H1 (cell line): ENCODE results near the gene CEP120. TPM values are rescaled to one million over a fixed set of nuclear protein-coding genes. Genes with fewer than 3 reads are reported as not detected.

Experiments
- CTCF ChIA-PET: fragments of 300-600 bp; sonication (Branson Sonifier 250); formaldehyde crosslinking; loops from one replicate; lab custom pipeline; 2021; ENCODE audit not compliant: partially characterized antibody; lab: Charles Lee
- POLR2A ChIA-PET: fragments of 300-600 bp; sonication (Branson Sonifier 250); formaldehyde crosslinking; loops from one replicate; lab custom pipeline; 2021; ENCODE audit warnings: inconsistent platforms; ENCODE audit not compliant: partially characterized antibody; lab: Charles Lee
- DNase-seq, 2 experiments: peaks; one replicate each; pipeline versions ENCODE4 v3.0.0 to v3.0.0-alpha.2; 2010 to 2022; ENCODE audit warnings: low spot score in 2 of 2, low read depth in 1 of 2, mixed read lengths in 1 of 2
- FAIRE-seq: peaks from 2 replicates; lab custom pipeline; 2011; peaks lifted over from hg19 to GRCh38; lab: Jason Lieb, UNC
- H2AFZ ChIP-seq: 2 replicates; pipeline ENCODE4 v1.8.1; 2012; ENCODE audit warnings: low read length, inconsistent platforms
- H2AK5ac ChIP-seq: 2 replicates; pipeline ENCODE4 v1.6.1; 2013; ENCODE audit warnings: low read depth, low read length
- H2BK120ac ChIP-seq: replicated peaks from 2 replicates; pipeline ENCODE3; 2013; ENCODE audit warnings: low read depth, low read length, inconsistent platforms
- H2BK12ac ChIP-seq: 2 replicates; pipeline ENCODE4 v1.6.1; 2013; ENCODE audit warnings: low read depth, low read length
- H2BK15ac ChIP-seq: 2 replicates; pipeline ENCODE4 v1.6.1; 2013; ENCODE audit warnings: low read length
- H2BK20ac ChIP-seq: 2 replicates; pipeline ENCODE4 v1.6.1; 2013; ENCODE audit warnings: low read length
- H2BK5ac ChIP-seq: 2 replicates; pipeline ENCODE4 v1.6.1; 2013; ENCODE audit warnings: low read depth, low read length
- H3K14ac ChIP-seq: 2 replicates; pipeline ENCODE4 v1.6.1; 2013; ENCODE audit warnings: inconsistent platforms; ENCODE audit not compliant: insufficient read length
- H3K18ac ChIP-seq: 2 replicates; pipeline ENCODE4 v1.6.1; 2013; ENCODE audit warnings: low read length; ENCODE audit errors: extremely low read depth
- H3K23ac ChIP-seq: 2 replicates; pipeline ENCODE4 v1.6.1; 2013; ENCODE audit warnings: inconsistent platforms; ENCODE audit not compliant: insufficient read length
- H3K23me2 ChIP-seq: 2 replicates; pipeline ENCODE4 v1.6.1; 2013; ENCODE audit warnings: low read depth, low read length
- H3K27ac ChIP-seq: 2 replicates; pipeline ENCODE4 v1.6.1; 2011; ENCODE audit warnings: low read depth, low read length, inconsistent platforms
- H3K27me3 ChIP-seq, 4 experiments: replicated peaks in 1 of 4; 1 replicate in 1 of 4; 2 replicates in 3 of 4; pipeline versions ENCODE4 v1.6.1 to v1.8.1; 2011 to 2013; ENCODE audit warnings: low read length in 3 of 4, mild to moderate bottlenecking in 3 of 4, inconsistent platforms in 2 of 4, mixed read lengths in 2 of 4, moderate library complexity in 1 of 4; ENCODE audit not compliant: control insufficient read depth in 3 of 4, insufficient read depth in 3 of 4; ENCODE audit errors: extremely low read depth in 1 of 4
- H3K36me3 ChIP-seq, 4 experiments: 2 replicates each; pipeline versions ENCODE4 v1.6.1 to v1.8.1; 2011 to 2013; ENCODE audit warnings: mild to moderate bottlenecking in 4 of 4, low read length in 3 of 4, moderate library complexity in 2 of 4, control low read depth in 1 of 4, inconsistent platforms in 1 of 4; ENCODE audit not compliant: insufficient read depth in 4 of 4, control insufficient read depth in 2 of 4
- H3K4ac ChIP-seq: replicated peaks from 2 replicates; pipeline ENCODE3; 2013; ENCODE audit warnings: low read length, low read depth, mixed read lengths, inconsistent platforms; ENCODE audit not compliant: insufficient read length
- H3K4me1 ChIP-seq, 4 experiments: replicated peaks in 1 of 4; 1 replicate in 1 of 4; 2 replicates in 3 of 4; pipeline versions ENCODE4 v1.6.1 to v1.8.1; 2011 to 2013; ENCODE audit warnings: low read length in 3 of 4, inconsistent platforms in 2 of 4, mixed read lengths in 1 of 4; ENCODE audit not compliant: insufficient read depth in 4 of 4, control insufficient read depth in 3 of 4
- H3K4me2 ChIP-seq, 2 experiments: 2 replicates each; pipeline versions ENCODE4 v1.6.1 to v1.8.1; 2011 to 2013; ENCODE audit warnings: low read depth in 2 of 2, low read length in 2 of 2, control low read depth in 1 of 2, inconsistent platforms in 1 of 2, mild to moderate bottlenecking in 1 of 2; ENCODE audit not compliant: insufficient read depth in 1 of 2
- H3K4me3 ChIP-seq, 4 experiments: fragments of 200-600, 300-600 bp in 1 of 4; sonication (generic), shearing (Covaris generic), sonication (Bioruptor Twin) in 1 of 4; 2 replicates each; pipeline versions ENCODE4 v1.5.1 to v1.8.1; 2011 to 2016; ENCODE audit warnings: low read length in 4 of 4, low read depth in 3 of 4, control low read depth in 2 of 4, inconsistent platforms in 2 of 4, mild to moderate bottlenecking in 2 of 4, mixed read lengths in 1 of 4, moderate library complexity in 1 of 4; ENCODE audit not compliant: insufficient read depth in 2 of 4; ENCODE audit errors: extremely low read depth in 1 of 4
- H3K56ac ChIP-seq: replicated peaks from 2 replicates; pipeline ENCODE3; 2013; ENCODE audit warnings: low read depth, mild to moderate bottlenecking, mixed read lengths, low read length, inconsistent platforms; ENCODE audit not compliant: insufficient read length
- H3K79me1 ChIP-seq: 2 replicates; pipeline ENCODE4 v1.6.1; 2013; ENCODE audit warnings: low read depth, low read length, control low read depth
- H3K79me2 ChIP-seq, 2 experiments: 2 replicates each; pipeline versions ENCODE4 v1.6.1 to v1.8.1; 2012 to 2013; ENCODE audit warnings: low read length in 2 of 2, mild to moderate bottlenecking in 2 of 2, inconsistent platforms in 1 of 2; ENCODE audit not compliant: insufficient read depth in 2 of 2, control insufficient read depth in 1 of 2
- H3K9ac ChIP-seq, 4 experiments: replicated peaks in 1 of 4; 1 replicate in 1 of 4; 2 replicates in 3 of 4; pipeline versions ENCODE4 v1.6.1 to v1.8.1; 2011 to 2013; ENCODE audit warnings: low read depth in 3 of 4, low read length in 3 of 4, control low read depth in 2 of 4, mild to moderate bottlenecking in 2 of 4, moderate library complexity in 2 of 4, inconsistent platforms in 1 of 4; ENCODE audit errors: extremely low read depth in 1 of 4
- H3K9me3 ChIP-seq, 2 experiments: 2 replicates each; pipeline versions ENCODE4 v1.6.1 to v1.8.1; 2012 to 2013; ENCODE audit warnings: mild to moderate bottlenecking in 2 of 2, moderate library complexity in 2 of 2, control low read depth in 1 of 2, inconsistent platforms in 1 of 2, low read depth in 1 of 2, low read length in 1 of 2, mixed read lengths in 1 of 2; ENCODE audit not compliant: insufficient read depth in 2 of 2
- H4K20me1 ChIP-seq, 2 experiments: replicated peaks in 1 of 2; 2 replicates each; pipeline versions ENCODE3 to v1.8.1; 2011 to 2013; ENCODE audit warnings: inconsistent platforms in 2 of 2, low read length in 2 of 2, mild to moderate bottlenecking in 1 of 2; ENCODE audit not compliant: insufficient read depth in 2 of 2, control insufficient read depth in 1 of 2
- H4K5ac ChIP-seq: 2 replicates; pipeline ENCODE4 v1.6.1; 2013; ENCODE audit warnings: low read length, low read depth, mixed read lengths, inconsistent platforms; ENCODE audit not compliant: insufficient read length
- H4K8ac ChIP-seq: 2 replicates; pipeline ENCODE4 v1.8.0; 2013; ENCODE audit warnings: mild to moderate bottlenecking, moderate library complexity, low read length, inconsistent platforms; ENCODE audit not compliant: insufficient read depth; ENCODE audit errors: extremely low read depth
- H4K91ac ChIP-seq: replicated peaks from 2 replicates; pipeline ENCODE3; 2013; ENCODE audit warnings: low read length, mixed read lengths, inconsistent platforms; ENCODE audit not compliant: insufficient read length
- ATF2 ChIP-seq: IDR thresholded peaks from 2 replicates; pipeline ENCODE4 v1.6.1; 2012; ENCODE audit warnings: low read length, inconsistent platforms
- BACH1 ChIP-seq: IDR thresholded peaks from 2 replicates; pipeline ENCODE4 v1.6.1; 2012; ENCODE audit warnings: low read length, improper control_type of control experiment
- GABPA ChIP-seq: IDR thresholded peaks from 2 replicates; pipeline ENCODE4 v1.6.1; 2011; ENCODE audit warnings: mild to moderate bottlenecking, low read length, moderate library complexity, borderline replicate concordance; ENCODE audit not compliant: insufficient read depth
- HDAC2 ChIP-seq, 2 experiments: fragments of 300-600 bp in 1 of 2; sonication (generic) in 1 of 2; IDR thresholded peaks; 2 replicates each; pipeline ENCODE4 v1.6.1; 2011 to 2012; ENCODE audit warnings: low read depth in 2 of 2, low read length in 2 of 2, mild to moderate bottlenecking in 2 of 2, moderate library complexity in 2 of 2, borderline replicate concordance in 1 of 2, inconsistent platforms in 1 of 2
- SP1 ChIP-seq: IDR thresholded peaks from 2 replicates; pipeline ENCODE4 v1.6.1; 2011; ENCODE audit warnings: low read depth, low read length
- TBP ChIP-seq: IDR thresholded peaks from 2 replicates; pipeline ENCODE4 v1.6.1; 2011; ENCODE audit warnings: low read depth, low read length, improper control_type of control experiment
- ZNF274 ChIP-seq: IDR thresholded peaks from 2 replicates; pipeline ENCODE4 v1.7.0; 2012; ENCODE audit warnings: low read length, borderline replicate concordance; ENCODE audit errors: extremely low read depth
- WGBS, 2 experiments: shearing (Covaris generic) in 1 of 2; methylation state at CpG; one replicate each; pipeline versions ENCODE4 v1.1.6 to v1.1.7; 2013 to 2015; ENCODE audit warnings: low lambda C conversion rate in 2 of 2, mixed read lengths in 2 of 2, inconsistent platforms in 1 of 2, low coverage in 1 of 2, missing lambda C conversion rate in 1 of 2; ENCODE audit not compliant: insufficient replicate concordance in 2 of 2, insufficient coverage in 1 of 2, insufficient read length in 1 of 2; ENCODE audit errors: extremely low coverage in 1 of 2, missing lambda C conversion rate in 1 of 2; 5-methylcytosine and 5-hydroxymethylcytosine counted together
- polyA plus RNA-seq, 7 experiments: library from polyadenylated mRNA; depleted of rRNA in 3 of 7; stranded (reverse) in 5 of 7; unstranded in 2 of 7; fragments of >200 nt in 5 of 7; fragments of 200-250 nt in 2 of 7; gene quantifications; 1 replicate in 5 of 7; 2 replicates in 1 of 7; 4 replicates in 1 of 7; pipeline versions ENCODE4 v1.2.1 to v1.2.3, GENCODE V29; 2011 to 2013; ENCODE audit warnings: missing spikeins in 2 of 7, mixed read lengths in 2 of 7
- total RNA-seq: library from RNA; stranded (reverse); fragmentation: NEBNext Ultra II Directional; extraction: Animal tissue kit (Norgen Biotek cat#: 25700); gene quantifications from 2 replicates; pipeline ENCODE4 v1.2.1, GENCODE V29; 2021

CEP120 gene
- total and polyA plus RNA-seq, 2 of the 8 experiments (the other 6 are each of a cell fraction or from before 2014, with no cell fraction given), result 9.3 to 17.9 TPM

- Histone ChIP-seq H3K79me1 (no peaks in the 10 kb centered on the region), H4K8ac (no peak overlapping the region), H3K27ac (no peak overlapping the region), H3K27me3 (no peaks in the 10 kb centered on the region; a peak in 1 of 7 replicates), H3K14ac (no peak overlapping the region), H2AK5ac (no peak overlapping the region), H2BK20ac (no peak overlapping the region), H2BK12ac (no peak overlapping the region), H3K23ac (no peak overlapping the region), H3K4ac (no peak overlapping the region), H4K5ac (no peak overlapping the region), H3K18ac (no peak overlapping the region), H2BK15ac (no peak overlapping the region), H3K9ac (no peak overlapping the region), H2BK5ac (no peak overlapping the region), H3K79me2 (no peaks in the 10 kb centered on the region), H2BK120ac (no peak overlapping the region), H4K20me1 (no peaks in the 10 kb centered on the region), H3K56ac (no peak overlapping the region), H3K36me3 (no peaks in the 10 kb centered on the region), H4K91ac (no peak overlapping the region), H3K4me2 (no peak overlapping the region), H2AFZ (peak overlapping the region; percentile 47; the same call in 1 of the 2 replicates), H3K9me3 (no peaks in the 10 kb centered on the region), H3K4me3 (no peak overlapping the region), H3K4me1 (no peaks in the 10 kb centered on the region), H3K23me2 (no peaks in the 10 kb centered on the region)
- no peak for DNase-seq
- TF ChIP-seq ATF2 (no peak), TBP (no peak), HDAC2 (IDR thresholded peaks at IDR 0.05; ENCODE audit: borderline replicate concordance in 1 of 2, low read depth in 2 of 2, low read length in 2 of 2) (no peak), ZNF274 (no peak), BACH1 (no peak), GABPA (no peak), SP1 (no peak)
- CTCF ChIA-PET, result no interaction called here
- no peak for FAIRE-seq
- POLR2A ChIA-PET, result interaction anchor here (0.6 to 1.6 kb wide), 2 partner anchors 15 to 606 kb away, joined by 3 to 6 read pairs; partner anchors contain the start of gene CEP120
- WGBS, 2 experiments, result 81% methylated on average over 2 of the region's 2 CpGs; no CpG with 5 or more reads in 1 of the 2 experiments
Measured at GRCh38 chr5:123438244-123438643, 15.0 kb upstream of the CEP120 start.
